CD8-positive, alpha-beta memory T cell (primary cell): ENCODE data around the gene SAT1. TPM values are rescaled to one million over a fixed set of nuclear protein-coding genes. Genes with fewer than 3 reads are reported as not detected.

Experiments used
- CTCF ChIA-PET: fragments of 350-600 bp; sonication (Branson Sonifier 250); formaldehyde crosslinking; loops from one replicate; lab custom pipeline; 2021; ENCODE audit warnings: antibody characterized with exemption; lab: Charles Lee
- POLR2A ChIA-PET: fragments of 350-600 bp; sonication (Branson Sonifier 250); formaldehyde crosslinking; loops from one replicate; lab custom pipeline; 2021; ENCODE audit warnings: antibody characterized with exemption; lab: Charles Lee
- DNase-seq, 5 donors: peaks; one replicate each; pipeline versions ENCODE4 v3.0.0 to v3.0.0-alpha.2; 2020 to 2022; ENCODE audit warnings: mixed read lengths in 1 of 5
- H3K27ac ChIP-seq: one replicate; pipeline ENCODE4 v1.7.0; 2013; ENCODE audit warnings: low read depth, mild to moderate bottlenecking, low read length, moderate library complexity
- H3K27me3 ChIP-seq: 2 replicates; pipeline ENCODE4 v1.7.0; 2013; ENCODE audit warnings: low read length, mild to moderate bottlenecking; ENCODE audit not compliant: insufficient read depth, poor library complexity, severe bottlenecking
- H3K36me3 ChIP-seq: 2 replicates; pipeline ENCODE4 v1.7.0; 2013; ENCODE audit warnings: mild to moderate bottlenecking, low read length, moderate library complexity; ENCODE audit not compliant: insufficient read depth
- H3K4me1 ChIP-seq: 2 replicates; pipeline ENCODE4 v1.7.0; 2013; ENCODE audit warnings: mild to moderate bottlenecking, low read length, moderate library complexity; ENCODE audit not compliant: insufficient read depth
- H3K4me3 ChIP-seq: 2 replicates; pipeline ENCODE4 v1.7.0; 2013; ENCODE audit warnings: mild to moderate bottlenecking, low read length
- H3K9me3 ChIP-seq: 2 replicates; pipeline ENCODE4 v1.7.0; 2013; ENCODE audit warnings: mild to moderate bottlenecking, low read length
- H3K27ac Mint-ChIP-seq, 8 donors: one replicate each; pipeline ENCODE4 v1.8.0; 2020 to 2021; ENCODE audit warnings: mixed read lengths in 8 of 8, mild to moderate bottlenecking in 6 of 8, inconsistent platforms in 3 of 8, moderate library complexity in 3 of 8
- H3K27me3 Mint-ChIP-seq, 2 donors: one replicate each; pipeline ENCODE4 v1.8.0; 2020 to 2021; ENCODE audit warnings: mixed read lengths in 2 of 2, mild to moderate bottlenecking in 1 of 2, moderate library complexity in 1 of 2
- H3K36me3 Mint-ChIP-seq, 3 donors: one replicate each; pipeline ENCODE4 v1.8.0; 2020 to 2021; ENCODE audit warnings: mixed read lengths in 3 of 3, inconsistent platforms in 1 of 3, mild to moderate bottlenecking in 1 of 3
- H3K4me1 Mint-ChIP-seq, 3 donors: one replicate each; pipeline ENCODE4 v1.8.0; 2020 to 2021; ENCODE audit warnings: mixed read lengths in 3 of 3, inconsistent platforms in 1 of 3, mild to moderate bottlenecking in 1 of 3
- H3K4me3 Mint-ChIP-seq, 7 donors: one replicate each; pipeline ENCODE4 v1.8.0; 2020 to 2021; ENCODE audit warnings: mixed read lengths in 7 of 7, mild to moderate bottlenecking in 6 of 7, moderate library complexity in 4 of 7, inconsistent platforms in 2 of 7
- H3K9me3 Mint-ChIP-seq, 5 donors: one replicate each; pipeline ENCODE4 v1.8.0; 2020 to 2022; ENCODE audit warnings: mixed read lengths in 5 of 5, mild to moderate bottlenecking in 3 of 5, moderate library complexity in 2 of 5, inconsistent platforms in 1 of 5
- polyA plus RNA-seq: library from polyadenylated mRNA; unstranded; fragments of 300-500 nt; fragmentation: Illumina TruSeq; gene quantifications from one replicate; pipeline ENCODE4 v1.2.3, GENCODE V29; 2021
- total RNA-seq, 2 experiments: library from RNA; stranded (reverse); gene quantifications; one replicate each; pipeline ENCODE4 v1.2.3, GENCODE V29; 2021

The SAT1 gene
- total and polyA plus RNA-seq, 3 experiments from 2014 or later: 40.0 to 113 (median 41.3) TPM

DNA sequence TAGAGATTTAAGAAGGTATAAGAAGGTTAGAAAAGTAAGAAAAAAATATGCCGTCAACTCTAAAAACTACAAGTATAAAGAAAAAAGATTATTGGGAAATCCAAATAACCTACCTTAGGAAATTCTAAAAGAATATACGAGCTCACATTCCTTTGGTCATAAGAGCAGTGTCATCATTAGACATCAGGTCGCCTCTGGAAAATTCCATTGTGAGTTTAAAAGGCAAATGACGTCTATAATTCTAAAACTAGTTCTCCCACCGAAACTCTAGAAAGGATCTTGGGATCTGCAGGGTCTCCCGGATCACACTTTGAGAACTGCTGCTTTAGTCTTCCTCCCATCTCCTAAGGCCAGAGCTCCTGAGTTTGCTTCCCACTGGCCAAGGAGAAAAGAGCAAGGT is 518 bp upstream of the SAT1 start:
- CTCF ChIA-PET: interaction anchor here (0.8 to 3.7 kb wide), 10 partner anchors 9 to 272 kb away, joined by 3 to 21 read pairs (median 8); partner anchors contain the start of genes ACOT9, APOO, CXorf58 and EIF2S3
- Histone ChIP-seq H3K4me1 (peaks cover 23% of the 10 kb centered on the region), H3K9me3 (no peaks in the 10 kb centered on the region), H3K4me3 (peak overlapping the region; percentile 20), H3K27ac (peak overlapping the region; percentile 79), H3K27me3 (no peaks in the 10 kb centered on the region), H3K36me3 (peaks cover 12% of the 10 kb centered on the region)
- no peak for DNase-seq
- Mint-ChIP-seq H3K9me3 (no peaks in the 10 kb centered on the region), H3K36me3 (peaks cover 4 to 36% (median 5%) of the 10 kb centered on the region in 3 donors), H3K27me3 (peaks cover 0 to 5% of the 10 kb centered on the region in 2 donors), H3K4me3 (peak overlapping the region; percentile 95 to 100 (median 97)), H3K4me1 (peaks cover 34 to 44% (median 42%) of the 10 kb centered on the region in 3 donors), H3K27ac (peak overlapping the region; percentile 96 to 98 (median 98))
- POLR2A ChIA-PET: interaction anchor here (1.0 to 2.7 kb wide), 9 partner anchors 9 to 272 kb away, joined by 3 to 24 read pairs (median 8); partner anchors contain the start of genes ACOT9, APOO, CXorf58 and PRDX4

DNA sequence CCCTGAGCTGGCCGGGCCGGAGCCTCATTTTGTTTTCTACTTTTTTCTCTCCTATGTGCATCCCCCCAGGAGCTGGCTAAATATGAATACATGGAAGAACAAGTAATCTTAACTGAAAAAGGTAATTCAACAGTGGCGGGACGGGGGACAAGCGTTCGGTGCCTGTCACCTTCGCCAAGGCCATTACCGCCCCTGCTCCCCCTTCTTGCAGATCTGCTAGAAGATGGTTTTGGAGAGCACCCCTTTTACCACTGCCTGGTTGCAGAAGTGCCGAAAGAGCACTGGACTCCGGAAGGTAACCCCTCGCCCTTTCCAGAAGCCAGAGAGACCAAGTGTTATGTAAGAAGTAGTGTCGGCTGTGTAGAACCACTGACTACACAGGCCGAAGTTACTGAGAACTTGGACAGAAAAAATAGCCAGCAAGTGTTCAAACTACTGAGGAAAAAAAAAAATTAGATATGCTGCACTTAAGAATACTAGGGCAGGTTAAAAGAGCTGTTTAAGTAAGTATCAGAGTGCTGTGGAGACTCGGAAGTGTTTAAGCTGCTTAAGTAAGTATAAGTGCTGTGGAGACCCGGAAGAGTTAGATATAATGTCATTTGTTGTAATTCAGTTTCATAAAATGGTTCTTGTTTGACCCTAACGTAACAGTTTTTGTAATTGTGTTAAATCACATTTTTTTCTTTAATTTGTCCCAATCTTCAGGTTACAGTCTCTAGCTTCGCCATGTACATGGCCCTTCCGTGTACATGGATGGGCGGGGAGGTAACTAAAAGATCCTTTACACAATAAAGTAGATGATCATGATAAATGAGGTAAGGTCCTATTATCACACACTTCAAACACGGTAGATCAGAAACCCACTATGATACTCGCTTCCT is 856 bp downstream of the SAT1 start:
- Mint-ChIP-seq H3K4me1 (peaks cover 34 to 44% (median 42%) of the 10 kb centered on the region in 3 donors), H3K4me3 (peak overlapping the region; percentile 95 to 100 (median 97)), H3K36me3 (peaks cover 4 to 37% (median 5%) of the 10 kb centered on the region in 3 donors), H3K9me3 (no peaks in the 10 kb centered on the region), H3K27me3 (peaks cover 0 to 5% of the 10 kb centered on the region in 2 donors), H3K27ac (peak overlapping the region; percentile 90 to 98 (median 98))
- peak in 1 of 5 donors; percentile 16 for DNase-seq
- ChIA-PET CTCF (interaction anchor here (1.1 to 3.7 kb wide), 8 partner anchors 10 to 270 kb away, joined by 3 to 21 read pairs (median 12); partner anchors contain the start of genes ACOT9, APOO, CXorf58 and EIF2S3), POLR2A (interaction anchor here (0.7 to 2.7 kb wide), 11 partner anchors 11 to 270 kb away, joined by 3 to 24 read pairs (median 6); partner anchors contain the start of genes ACOT9, APOO, CXorf58 and PRDX4)
- Histone ChIP-seq H3K4me1 (peaks cover 23% of the 10 kb centered on the region), H3K4me3 (peak overlapping the region; percentile 60), H3K27ac (peak overlapping the region; percentile 89), H3K9me3 (no peaks in the 10 kb centered on the region), H3K36me3 (peaks cover 12% of the 10 kb centered on the region), H3K27me3 (no peaks in the 10 kb centered on the region)

DNA sequence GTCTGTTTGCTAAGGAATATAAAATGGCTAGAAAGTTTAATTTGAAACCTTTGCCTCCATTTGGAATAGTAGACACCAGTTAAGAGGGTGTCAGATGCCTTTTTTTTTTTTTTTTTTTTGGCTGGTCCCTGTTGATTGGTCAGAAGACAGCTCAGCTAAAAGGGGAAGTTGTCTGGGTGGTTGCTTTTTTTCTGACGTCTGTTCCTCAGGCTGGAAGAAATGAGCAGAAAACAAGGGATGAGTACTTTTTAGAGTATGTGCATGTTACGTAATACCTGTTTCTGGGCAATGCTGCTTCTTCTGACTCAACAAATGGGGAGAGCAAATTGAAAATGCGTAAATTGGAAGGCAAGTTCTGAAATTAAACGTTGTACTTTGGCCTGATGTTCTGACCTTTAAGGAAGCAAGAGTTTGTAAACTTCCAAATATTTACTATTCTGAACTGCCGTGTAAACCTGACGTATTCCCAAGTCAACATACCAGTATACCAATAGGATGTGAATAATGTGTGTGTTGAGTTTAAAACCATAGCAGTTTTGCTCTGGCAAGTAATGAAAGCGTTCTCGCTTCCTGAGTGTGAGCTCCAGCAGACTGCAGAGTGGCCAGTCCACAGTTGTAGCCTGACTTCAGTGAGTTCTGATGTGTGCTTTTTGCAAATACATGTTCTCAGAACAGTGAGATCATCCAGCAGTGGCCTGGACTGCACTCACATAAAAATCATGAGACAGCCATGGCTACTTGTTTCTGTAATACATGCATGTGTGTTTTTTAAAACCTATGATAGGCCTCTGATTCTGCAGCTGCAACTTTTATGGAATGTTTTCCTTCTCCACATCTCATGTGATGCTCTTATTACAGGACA is 1.7 kb downstream of the SAT1 start:
- H3K4me3 ChIP-seq: peak overlapping the region; percentile 60
- H3K36me3 ChIP-seq: peaks cover 12% of the 10 kb centered on the region
- DNase-seq: no peak
- ChIA-PET CTCF (interaction anchor here (2.5 to 3.7 kb wide), 4 partner anchors 18 to 269 kb away, joined by 12 to 21 read pairs (median 20); partner anchors contain the start of genes ACOT9 and EIF2S3), POLR2A (interaction anchor here (0.6 to 2.7 kb wide), 4 partner anchors 12 to 269 kb away, joined by 3 to 24 read pairs (median 6); partner anchors contain the start of gene PRDX4)
- H3K27me3 ChIP-seq: no peaks in the 10 kb centered on the region
- H3K27ac ChIP-seq: peak overlapping the region; percentile 89
- H3K27me3 Mint-ChIP-seq: peaks cover 0 to 5% of the 10 kb centered on the region in 2 donors
- peak overlapping the region; percentile 95 to 100 (median 97) for H3K4me3 Mint-ChIP-seq
- peaks cover 23% of the 10 kb centered on the region for H3K4me1 ChIP-seq
- H3K4me1 Mint-ChIP-seq: peaks cover 34 to 44% (median 42%) of the 10 kb centered on the region in 3 donors
- H3K9me3 ChIP-seq: no peaks in the 10 kb centered on the region
- no peaks in the 10 kb centered on the region for H3K9me3 Mint-ChIP-seq
- peaks cover 4 to 37% (median 5%) of the 10 kb centered on the region in 3 donors for H3K36me3 Mint-ChIP-seq
- peak overlapping the region; percentile 90 to 98 (median 98) for H3K27ac Mint-ChIP-seq

- H3K4me1 Mint-ChIP-seq: peaks cover 34 to 44% (median 42%) of the 10 kb centered on the region in 3 donors
- Histone ChIP-seq H3K27ac (no peak overlapping the region), H3K4me1 (peaks cover 23% of the 10 kb centered on the region), H3K36me3 (peaks cover 12% of the 10 kb centered on the region), H3K4me3 (no peak overlapping the region), H3K9me3 (no peaks in the 10 kb centered on the region), H3K27me3 (no peaks in the 10 kb centered on the region)
- ChIA-PET CTCF (interaction anchor here (3.7 kb wide), 1 partner anchor 116 kb away, joined by 21 read pairs; no protein-coding TSS in a partner anchor), POLR2A (no interaction called here)
- no peak for DNase-seq
- H3K9me3 Mint-ChIP-seq: no peaks in the 10 kb centered on the region
- peak overlapping the region in 4 of 8 donors; percentile 31 to 61 (median 48) for H3K27ac Mint-ChIP-seq
- H3K36me3 Mint-ChIP-seq: peaks cover 4 to 37% (median 5%) of the 10 kb centered on the region in 3 donors
- H3K4me3 Mint-ChIP-seq: peak overlapping the region in 6 of 7 donors; percentile 43 to 100 (median 96)
- H3K27me3 Mint-ChIP-seq: peaks cover 0 to 5% of the 10 kb centered on the region in 2 donors
These were observed 2.6 kb downstream of the SAT1 start for GRCh38 chrX:23785580-23785979.

DNA sequence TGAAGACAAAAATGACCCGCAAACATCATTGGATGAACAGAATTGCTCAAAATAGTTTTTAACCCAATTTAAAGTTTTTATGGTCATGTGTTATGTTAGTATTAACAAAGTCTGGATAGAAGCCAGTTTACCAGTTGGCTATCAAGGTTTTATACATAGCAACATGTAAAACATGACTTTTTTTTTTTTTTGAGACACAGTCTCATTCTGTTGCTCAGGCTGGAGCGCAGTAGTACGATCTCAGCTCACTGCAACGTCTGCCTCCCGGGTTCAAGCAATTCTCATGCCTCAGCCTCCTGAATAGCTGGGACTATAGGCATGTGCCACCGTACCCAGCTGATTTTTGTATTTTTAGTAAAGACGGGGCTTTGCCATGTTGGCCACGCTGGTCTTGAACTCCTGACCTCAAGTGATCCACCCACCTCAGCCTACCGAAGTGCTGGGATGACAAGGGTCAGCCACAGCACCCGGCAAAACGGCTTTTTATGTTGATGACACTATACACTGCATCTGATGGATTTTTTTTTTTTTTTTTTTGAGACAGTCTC is 3.4 kb downstream of the SAT1 start:
- Histone ChIP-seq H3K27me3 (no peaks in the 10 kb centered on the region), H3K27ac (no peak overlapping the region), H3K4me1 (peaks cover 23% of the 10 kb centered on the region), H3K36me3 (peaks cover 12% of the 10 kb centered on the region), H3K9me3 (no peaks in the 10 kb centered on the region), H3K4me3 (no peak overlapping the region)
- Mint-ChIP-seq H3K27ac (peak overlapping the region in 3 of 8 donors; percentile 8 to 61 (median 32)), H3K36me3 (peaks cover 4 to 37% (median 5%) of the 10 kb centered on the region in 3 donors), H3K9me3 (no peaks in the 10 kb centered on the region), H3K27me3 (peaks cover 0 to 4% of the 10 kb centered on the region in 2 donors), H3K4me1 (peaks cover 32 to 40% (median 38%) of the 10 kb centered on the region in 3 donors), H3K4me3 (peak overlapping the region in 1 of 7 donors; percentile 100)
- CTCF ChIA-PET: no interaction called here
- POLR2A ChIA-PET: no interaction called here
- no peak for DNase-seq

DNA sequence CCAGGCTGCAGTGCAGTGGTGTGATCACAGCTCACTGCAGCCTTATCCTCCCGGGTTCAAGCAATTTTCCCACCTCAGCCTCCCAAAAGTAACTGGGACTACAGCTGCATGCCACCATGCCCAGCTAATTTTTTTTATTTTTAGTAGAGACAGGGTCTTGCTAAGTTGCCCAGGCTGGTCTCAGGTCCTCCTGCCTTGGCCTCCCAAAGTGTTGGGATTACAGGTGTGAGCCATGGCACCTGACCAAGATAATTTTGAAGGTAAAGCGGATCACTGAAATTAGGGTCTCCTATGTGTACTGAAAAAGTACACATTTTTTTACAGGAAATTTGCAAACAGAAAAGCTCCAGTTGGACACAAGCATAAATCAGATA is 4.8 kb downstream of the SAT1 start:
- DNase-seq: no peak
- H3K36me3 Mint-ChIP-seq: peaks cover 4 to 37% (median 5%) of the 10 kb centered on the region in 3 donors
- H3K27ac Mint-ChIP-seq: peak overlapping the region in 1 of 8 donors; percentile 4
- H3K27me3 Mint-ChIP-seq: peaks cover 0 to 2% of the 10 kb centered on the region in 2 donors
- Histone ChIP-seq H3K9me3 (no peaks in the 10 kb centered on the region), H3K27ac (no peak overlapping the region), H3K4me1 (peaks cover 13% of the 10 kb centered on the region), H3K4me3 (no peak overlapping the region), H3K36me3 (peaks cover 12% of the 10 kb centered on the region), H3K27me3 (no peaks in the 10 kb centered on the region)
- POLR2A ChIA-PET: no interaction called here
- no peaks in the 10 kb centered on the region for H3K9me3 Mint-ChIP-seq
- CTCF ChIA-PET: interaction anchor here (1.0 kb wide), 1 partner anchor 266 kb away, joined by 3 read pairs; no protein-coding TSS in a partner anchor
- H3K4me1 Mint-ChIP-seq: peaks cover 22 to 26% (median 25%) of the 10 kb centered on the region in 3 donors
- peak overlapping the region in 1 of 7 donors; percentile 40 for H3K4me3 Mint-ChIP-seq

- Histone ChIP-seq H3K27me3 (no peaks in the 10 kb centered on the region), H3K9me3 (no peaks in the 10 kb centered on the region), H3K4me3 (no peak overlapping the region), H3K36me3 (peaks cover 12% of the 10 kb centered on the region), H3K27ac (no peak overlapping the region), H3K4me1 (peaks cover 13% of the 10 kb centered on the region)
- peaks cover 4 to 33% (median 5%) of the 10 kb centered on the region in 3 donors for H3K36me3 Mint-ChIP-seq
- no peak for DNase-seq
- no peaks in the 10 kb centered on the region for H3K9me3 Mint-ChIP-seq
- no peaks in the 10 kb centered on the region for H3K27me3 Mint-ChIP-seq
- ChIA-PET CTCF (no interaction called here), POLR2A (no interaction called here)
- no peak overlapping the region for H3K4me3 Mint-ChIP-seq
- no peak overlapping the region for H3K27ac Mint-ChIP-seq
- H3K4me1 Mint-ChIP-seq: peaks cover 20 to 25% (median 24%) of the 10 kb centered on the region in 3 donors
These were observed 5.5 kb downstream of the SAT1 start for GRCh38 chrX:23788521-23788920.
